Measurements from ENCODE around the gene SLC8B1. TPM values are rescaled to one million over a fixed set of nuclear protein-coding genes. Genes with fewer than 3 reads are reported as not detected.

SLC8B1 gene
- polyA plus RNA-seq, 3 donors, result 14.2 to 20.6 (median 14.9) TPM

DNA sequence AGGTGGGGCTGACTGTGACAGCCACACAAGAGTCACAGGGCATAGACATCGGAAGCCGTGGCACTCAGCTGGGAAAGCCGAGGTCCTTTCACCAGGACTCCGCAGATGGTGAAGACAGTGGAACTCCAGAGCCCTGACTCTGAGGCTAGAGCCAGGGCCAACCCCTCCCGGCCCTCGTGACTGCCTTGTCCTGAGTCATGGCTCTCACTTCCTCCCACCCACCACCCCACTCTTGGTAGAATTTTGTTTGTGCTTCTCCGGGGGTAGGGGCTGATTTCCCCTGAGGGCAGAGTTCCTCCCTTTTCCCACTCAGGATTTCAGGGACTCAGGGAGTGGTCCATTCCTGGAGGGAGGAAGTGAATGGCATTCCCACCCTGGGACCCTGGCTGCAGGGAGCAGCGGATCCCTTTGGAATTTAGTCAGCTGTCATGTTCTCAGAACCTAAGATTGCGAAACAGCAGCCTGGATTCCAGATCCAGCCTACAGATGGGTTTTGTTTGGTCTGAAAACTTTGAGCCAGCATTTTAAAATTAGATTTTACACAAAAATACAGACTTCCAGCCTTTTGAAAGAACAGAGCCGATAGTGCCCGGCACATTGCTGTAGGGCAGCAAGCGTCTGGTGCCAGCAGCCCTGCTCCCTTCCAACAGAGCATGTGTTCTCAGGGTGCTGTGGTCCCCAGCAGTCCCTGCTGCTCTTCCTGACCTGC, 62.9 kb downstream of the SLC8B1 start:
- no peak for DNase-seq

DNA sequence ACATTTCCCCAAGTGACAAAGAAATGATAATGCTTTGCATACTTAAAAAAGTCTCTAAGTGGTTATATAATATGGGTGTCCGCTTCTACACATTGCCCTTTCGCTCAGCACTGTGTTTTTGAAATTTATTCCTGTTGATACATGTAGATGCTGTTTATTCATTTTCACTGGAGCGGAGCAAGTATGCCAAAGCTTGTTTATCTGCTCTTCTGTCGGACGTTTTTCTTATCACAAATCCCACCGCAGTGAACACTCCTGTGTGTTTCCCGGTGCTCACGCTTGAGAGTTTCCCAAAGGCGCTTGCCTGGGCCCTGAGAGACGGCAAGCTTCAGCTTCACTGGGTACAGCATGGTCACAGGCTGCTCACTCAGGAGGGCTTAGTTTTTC, 63.5 kb downstream of the SLC8B1 start:
- no peak for DNase-seq

DNA sequence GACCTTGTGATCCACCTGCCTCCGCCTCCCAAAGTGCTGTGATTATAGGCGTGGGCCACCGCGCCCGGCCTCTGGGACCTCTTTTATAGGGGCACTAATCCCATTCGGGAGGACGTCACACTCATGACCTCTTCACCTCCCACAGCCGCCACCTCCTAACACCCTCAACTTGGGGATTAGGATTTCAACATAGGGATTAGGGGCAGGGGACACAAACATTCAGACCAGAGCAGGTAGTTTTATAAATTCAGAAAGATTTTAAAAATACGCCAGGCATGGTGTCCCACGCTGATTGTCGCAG, 64.2 kb downstream of the SLC8B1 start:
- no peak for DNase-seq

DNA sequence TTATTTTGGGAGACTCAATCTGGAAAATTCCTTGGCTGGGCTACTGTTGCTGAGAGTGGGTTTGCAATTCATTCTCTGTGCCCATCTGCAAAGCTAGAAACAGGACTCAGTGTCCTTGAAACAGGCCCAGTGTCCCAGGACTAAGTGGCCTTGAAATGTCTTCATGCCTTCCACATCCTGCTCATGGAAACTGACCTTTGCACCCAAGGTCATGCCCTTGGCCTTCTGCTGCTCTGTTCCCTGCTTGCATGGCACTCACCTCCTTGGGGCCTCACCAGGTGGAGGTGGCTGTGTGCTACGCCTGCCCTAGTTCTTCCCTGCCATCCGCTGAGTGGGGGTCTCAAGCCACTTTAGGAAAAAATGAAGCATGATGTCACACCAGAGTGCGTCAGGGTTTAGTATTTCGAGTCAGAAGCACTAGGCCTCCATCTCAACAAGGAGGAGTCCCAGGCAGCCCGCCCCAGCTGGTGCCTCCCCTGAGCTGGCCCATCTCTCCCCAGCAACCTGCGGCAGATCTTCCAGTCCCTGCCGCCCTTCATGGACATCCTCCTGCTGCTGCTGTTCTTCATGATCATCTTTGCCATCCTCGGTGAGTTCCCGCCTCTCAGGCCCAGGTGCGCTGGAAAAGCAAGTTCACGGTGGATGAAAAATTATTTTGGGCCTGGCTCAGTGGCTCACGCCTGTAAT, 65.5 kb downstream of the SLC8B1 start:
- no peak for DNase-seq

DNA sequence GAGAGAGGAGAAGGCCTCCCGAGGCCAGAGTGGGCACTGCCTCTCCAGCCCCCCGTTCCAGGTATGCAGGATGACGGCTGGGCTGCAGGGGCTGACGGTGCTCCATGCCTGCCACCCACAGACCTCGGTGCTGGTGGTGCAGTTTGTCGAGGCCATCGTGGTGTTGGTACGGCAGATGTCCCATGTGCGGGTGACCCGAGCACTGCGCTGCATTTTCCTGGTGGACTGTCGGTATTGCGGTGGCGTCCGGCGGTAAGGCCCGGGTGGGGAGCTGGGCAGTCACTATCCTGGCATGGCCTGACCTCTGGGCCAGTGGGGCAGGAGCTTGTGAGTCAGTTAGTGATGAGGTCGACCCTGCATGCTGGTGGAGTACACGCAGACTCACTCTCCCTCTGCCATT, 66.3 kb downstream of the SLC8B1 start:
- no peak for DNase-seq

DNA sequence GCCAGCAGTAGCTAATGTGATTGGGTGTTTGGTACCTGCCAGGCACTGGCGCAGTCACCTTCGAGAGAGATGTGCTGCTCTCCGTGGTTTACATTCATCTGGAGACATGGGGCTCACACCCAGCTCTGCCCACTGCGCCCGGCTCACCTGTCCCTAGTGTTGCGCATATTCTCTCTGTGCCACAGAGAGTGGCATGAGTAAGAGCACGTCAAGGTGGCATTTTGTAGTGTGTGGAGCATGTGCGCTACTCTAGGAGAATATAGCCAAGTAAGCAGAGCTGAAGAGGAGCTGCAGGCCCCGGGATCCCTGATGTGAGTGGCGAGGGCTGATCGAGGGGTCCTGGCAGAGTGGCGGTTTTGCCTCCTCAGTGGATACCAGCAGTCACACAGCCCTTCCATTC, 66.8 kb downstream of the SLC8B1 start:
- DNase-seq, result no peak

DNA sequence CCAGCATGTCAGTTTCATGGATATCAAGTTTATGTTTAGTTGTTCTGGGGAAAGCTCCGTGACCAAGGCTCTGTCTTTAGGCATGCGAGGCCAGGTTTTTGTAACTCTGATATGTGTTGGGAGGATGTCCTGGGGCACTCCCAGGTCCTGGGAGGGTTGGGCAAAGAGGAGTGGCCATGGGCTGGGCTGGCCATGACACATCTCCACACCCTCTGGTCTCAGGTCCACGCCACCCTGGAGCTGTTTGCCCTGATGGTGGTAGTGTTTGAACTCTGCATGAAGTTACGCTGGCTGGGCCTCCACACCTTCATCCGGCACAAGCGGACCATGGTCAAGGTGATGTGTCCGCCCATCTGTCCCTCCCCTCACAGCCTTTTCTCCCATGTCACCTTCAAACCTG, 67.3 kb downstream of the SLC8B1 start:
- no peak for DNase-seq

DNA sequence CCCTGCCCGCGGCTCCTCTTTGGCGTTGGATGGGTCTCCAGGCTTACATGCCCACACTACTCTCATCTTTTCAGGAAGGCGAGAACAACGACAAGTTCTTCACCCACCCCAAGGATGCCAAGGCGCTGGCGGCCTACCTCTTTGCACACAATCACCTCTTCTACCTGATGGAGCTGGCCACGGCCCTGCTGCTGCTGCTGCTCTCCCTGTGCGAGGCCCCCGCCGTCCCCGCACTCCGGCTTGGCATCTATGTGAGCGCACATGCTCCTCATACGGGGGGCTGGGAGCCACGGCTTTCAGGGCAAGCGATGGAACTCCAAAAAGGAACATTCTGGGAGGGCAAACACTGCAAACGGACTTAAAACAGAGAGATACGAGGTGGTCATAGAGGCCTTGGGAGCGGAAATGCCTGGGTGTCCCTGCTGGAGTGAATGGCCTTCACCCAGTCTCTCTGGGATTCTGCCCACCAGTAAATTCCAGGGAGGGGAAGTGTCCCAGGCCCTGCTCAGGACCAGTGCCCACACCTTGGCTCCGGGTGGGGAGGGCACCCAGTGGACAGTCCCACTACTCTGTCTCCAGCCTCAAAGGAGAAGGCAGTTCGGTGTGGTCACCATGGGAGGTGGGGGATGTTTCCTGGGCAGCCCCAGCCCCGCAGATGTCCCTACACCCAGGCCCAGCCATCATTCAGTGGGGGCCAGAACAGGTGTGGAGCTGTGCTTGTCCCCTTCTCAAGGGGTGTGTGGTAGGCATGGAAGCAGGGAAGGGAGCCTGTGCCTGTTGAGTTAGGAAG, 68.6 kb downstream of the SLC8B1 start:
- DNase-seq, result no peak

DNA sequence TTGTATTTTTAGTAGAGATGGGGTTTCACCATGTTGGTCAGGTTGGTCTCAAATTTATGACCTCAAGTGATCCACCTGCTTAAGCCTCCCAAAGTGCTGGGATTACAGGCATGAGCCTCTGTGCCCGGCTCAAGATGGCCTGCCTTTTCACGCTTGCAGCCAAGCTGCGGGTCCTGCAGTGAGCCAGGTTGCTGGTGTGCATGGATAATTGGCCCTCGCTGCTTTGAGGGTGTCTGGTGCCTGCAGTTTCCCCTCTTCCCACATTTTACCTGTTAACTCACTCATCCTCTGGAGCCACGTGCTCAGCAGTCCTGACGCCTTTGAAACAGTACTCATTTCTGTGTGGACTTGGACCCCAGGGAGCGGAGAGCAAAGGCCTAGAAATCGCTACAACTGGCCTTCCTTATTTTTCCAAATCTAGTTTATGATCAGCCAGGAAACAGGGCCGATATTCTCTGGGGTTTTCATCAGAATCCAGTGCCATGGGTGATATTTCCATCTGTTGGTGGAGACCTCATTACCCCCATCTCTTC, 71.4 kb downstream of the SLC8B1 start:
- no peak for DNase-seq

DNA sequence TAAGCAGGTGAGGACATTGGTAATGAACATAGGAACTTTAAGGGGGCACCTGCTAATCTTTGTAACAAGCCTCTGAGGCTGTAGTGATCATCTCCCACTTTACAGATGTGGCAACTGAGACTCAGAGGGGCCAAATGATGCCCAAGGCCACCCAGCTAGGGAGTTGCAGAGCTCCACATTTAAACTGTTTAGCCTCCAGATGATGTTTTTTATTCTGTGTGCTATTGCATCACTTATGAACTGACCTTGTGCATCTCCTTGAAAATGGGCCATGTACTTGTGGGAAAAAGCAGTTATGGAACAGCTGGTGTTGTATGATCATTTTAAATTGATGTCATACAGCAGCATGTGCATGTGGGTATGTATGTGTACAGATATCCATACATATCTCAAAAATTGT, 72.2 kb downstream of the SLC8B1 start:
- DNase-seq, result no peak

DNA sequence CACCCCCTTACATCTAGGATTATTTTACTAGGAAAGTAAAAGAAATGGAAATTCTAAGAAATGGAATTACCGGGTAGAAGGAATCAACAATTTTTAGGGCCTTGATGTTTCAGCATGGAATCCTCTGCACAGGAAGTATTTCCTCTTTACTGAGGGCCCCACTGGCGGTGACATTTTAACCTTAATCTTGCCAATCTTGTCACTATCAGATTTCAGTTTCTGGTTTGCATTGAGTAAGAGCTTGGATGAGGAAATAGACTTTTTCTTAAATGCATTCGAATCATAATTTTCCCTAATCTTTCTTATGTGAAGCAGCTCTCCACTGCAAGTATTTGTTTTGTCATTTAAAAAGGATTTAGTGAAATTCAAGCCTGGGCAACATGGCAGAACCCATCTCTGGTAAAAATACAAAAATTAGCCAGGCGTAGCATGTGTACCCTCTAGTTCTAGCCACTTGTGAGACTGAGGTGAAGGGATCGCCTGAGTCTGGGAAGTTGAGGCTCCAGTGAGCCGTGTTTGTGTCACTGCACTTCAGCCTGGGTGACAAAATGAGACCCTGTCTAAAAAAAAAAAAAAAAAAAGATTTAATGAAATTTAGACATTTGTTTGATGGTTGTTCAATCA, 73.0 kb downstream of the SLC8B1 start:
- DNase-seq, result no peak

DNA sequence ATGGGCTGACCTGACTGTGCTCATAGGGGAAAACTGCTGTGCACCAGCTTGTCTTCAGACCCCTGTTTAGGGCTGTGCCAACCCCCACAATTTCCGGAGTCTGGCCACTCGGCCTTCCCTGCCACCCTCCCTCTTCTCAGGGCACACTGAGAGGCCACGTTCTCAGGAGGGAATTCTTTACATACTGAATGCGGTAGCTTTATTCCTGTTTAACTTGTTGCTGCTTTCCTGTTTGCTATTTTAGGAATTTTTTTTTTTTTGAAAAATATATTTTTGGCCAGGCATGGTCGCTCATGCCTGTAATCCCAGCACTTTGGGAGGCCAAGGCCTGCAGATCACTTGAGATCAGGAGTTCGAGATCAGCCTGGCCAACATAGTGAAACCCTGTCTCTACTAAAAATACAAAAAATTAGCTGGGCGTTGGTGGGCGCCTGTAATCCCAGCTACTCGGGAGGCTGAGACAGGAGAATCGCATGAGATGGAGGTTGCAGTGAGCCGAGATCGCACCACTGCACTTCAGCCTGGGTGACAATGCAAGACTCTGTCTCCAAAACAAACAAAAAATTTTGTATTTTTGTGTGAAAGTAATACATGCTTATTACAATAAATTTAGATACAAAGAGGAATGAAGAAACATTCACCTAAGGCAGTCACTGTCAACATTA, 74.1 kb downstream of the SLC8B1 start:
- DNase-seq, result no peak

DNA sequence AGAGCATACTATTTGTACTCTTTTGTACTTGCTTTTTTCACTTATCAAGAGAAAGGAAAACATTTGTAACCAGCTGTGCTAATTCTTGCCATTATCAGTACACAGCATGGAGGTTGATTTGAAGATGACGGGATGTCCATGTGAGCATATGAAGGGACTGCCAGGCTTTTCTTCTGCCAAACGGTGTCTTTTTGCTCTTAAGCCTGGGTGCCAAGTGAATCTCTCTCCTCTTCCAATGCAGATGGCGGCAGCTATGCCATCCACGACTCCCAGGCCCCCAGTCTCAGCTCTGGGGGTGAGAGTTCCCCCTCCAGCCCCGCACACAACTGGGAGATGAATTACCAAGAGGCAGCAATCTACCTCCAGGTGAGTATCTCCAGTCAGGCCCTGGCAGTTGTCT, 74.8 kb downstream of the SLC8B1 start:
- DNase-seq, result no peak

DNA sequence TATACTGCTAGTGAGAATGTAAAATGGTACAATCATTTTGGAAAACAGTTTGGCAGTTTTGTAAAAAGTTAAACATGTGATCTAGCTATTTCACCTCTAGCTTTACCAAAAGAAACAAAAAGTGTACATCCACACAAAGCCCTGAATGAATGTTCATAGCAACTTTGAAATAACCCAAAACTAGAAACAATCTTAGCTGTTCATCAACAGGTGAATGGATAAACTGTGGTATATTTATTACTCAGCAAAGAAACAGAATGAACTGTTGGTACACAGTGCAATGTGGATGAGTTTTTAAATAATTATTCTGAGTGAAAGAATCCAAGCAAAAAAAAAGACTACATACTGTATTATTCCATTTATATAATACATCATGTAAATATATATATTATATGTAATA, 77.3 kb downstream of the SLC8B1 start:
- no peak for DNase-seq

DNA sequence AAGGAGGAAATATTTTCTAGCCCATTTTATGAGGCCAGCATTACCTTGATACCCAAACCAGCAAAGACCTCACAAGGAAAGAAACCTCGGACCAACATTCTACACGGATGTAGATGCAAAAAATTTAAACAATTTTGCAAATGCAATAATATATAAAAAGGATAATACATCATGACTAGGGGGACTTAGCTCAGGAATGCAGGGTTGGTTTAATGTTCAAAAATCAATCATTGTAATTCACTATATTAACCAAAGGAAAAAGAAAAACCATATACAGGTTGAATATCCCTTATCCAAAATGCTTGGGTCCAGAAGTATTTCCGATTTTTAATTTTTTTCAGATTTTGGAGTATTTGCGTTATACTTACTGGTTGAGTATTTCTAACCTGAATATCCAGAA, 80.6 kb downstream of the SLC8B1 start:
- DNase-seq, result no peak

DNA sequence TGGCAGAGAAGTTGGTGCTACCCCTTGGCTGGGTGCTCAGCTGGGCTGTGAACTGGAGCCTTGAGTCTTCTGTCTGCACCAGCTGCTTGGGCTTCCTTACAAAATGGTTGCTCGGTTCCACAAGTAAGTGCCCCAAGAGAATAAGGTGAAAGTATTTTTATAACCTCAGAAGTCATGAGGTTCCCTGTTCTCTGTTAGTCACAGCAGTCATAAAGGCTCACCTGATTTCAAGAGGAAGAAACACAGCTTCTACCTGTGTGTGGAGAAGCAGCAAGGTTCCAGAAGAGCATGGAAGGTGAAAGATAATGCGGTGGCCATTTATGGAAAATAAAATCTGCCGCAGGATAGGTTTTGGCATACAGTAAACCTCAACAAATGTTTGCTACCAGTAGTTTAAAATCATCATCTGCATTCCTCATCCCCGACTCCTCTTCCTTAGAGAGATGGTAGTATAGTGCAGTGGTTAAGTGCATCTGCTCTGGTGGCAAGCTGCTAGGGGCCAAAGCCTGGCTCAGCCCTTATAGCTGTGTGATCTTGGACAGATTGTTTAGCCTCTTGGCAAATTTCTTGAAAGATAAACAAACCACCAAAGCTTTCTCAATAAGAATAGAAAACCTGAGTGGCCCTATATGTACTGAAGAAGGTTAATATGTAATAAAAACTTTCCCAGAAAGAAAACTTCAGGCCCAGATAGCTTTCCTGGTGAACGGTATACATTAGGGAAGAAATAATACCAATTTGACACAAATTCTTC, 81.2 kb downstream of the SLC8B1 start:
- no peak for DNase-seq

DNA sequence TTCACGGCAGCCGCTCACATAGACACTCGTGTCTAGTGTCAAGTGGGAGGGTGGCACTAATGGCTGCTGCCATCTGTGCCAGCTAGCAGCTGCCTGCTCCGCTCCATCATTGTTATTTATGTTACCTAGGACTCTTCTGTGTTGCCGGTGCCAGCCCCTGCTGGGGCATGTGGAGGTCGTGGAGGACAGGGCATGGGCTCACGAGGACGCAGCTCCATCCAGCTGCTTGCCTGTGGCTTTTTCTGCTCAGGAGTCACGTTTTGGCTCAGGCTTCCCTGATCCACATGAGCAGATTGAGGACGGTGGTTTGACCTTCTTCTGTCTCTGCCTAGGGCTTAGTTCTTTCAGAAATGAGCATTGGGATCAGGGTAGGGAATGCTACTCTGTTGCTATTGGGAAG, 82.4 kb downstream of the SLC8B1 start:
- no peak for DNase-seq

DNA sequence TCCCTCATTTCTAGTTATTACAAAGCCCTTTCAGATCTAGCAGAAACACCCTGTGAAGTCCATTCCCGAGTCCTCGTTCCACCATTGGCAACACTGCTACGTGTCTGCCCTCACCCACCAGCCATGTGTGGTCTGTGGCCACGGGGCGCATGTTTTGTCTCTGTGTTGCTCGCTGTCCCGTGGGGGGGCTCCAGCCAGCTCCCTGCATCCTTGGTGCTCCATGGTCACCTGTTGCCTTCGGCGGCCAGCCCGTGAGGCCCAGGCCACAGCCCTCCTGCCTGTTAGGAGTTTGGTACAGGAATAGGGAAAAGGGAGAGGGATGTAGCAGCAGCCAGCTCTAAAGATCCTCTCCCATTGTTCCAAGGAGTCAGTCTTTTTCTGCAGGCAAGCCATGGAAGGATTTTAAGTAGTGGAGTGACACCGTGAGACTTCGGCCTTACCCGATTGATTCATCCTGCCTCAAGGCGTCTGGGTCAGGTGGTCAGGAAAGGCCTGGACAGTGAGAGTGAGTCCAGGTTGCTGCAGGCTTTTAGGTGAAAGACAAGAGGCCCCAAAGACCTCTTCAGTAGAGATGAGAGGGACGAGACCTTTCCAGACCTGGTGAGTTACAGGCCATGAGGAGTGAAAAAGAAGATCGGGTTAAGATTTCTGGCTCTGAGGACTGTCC, 83.4 kb downstream of the SLC8B1 start:
- DNase-seq, result no peak

DNA sequence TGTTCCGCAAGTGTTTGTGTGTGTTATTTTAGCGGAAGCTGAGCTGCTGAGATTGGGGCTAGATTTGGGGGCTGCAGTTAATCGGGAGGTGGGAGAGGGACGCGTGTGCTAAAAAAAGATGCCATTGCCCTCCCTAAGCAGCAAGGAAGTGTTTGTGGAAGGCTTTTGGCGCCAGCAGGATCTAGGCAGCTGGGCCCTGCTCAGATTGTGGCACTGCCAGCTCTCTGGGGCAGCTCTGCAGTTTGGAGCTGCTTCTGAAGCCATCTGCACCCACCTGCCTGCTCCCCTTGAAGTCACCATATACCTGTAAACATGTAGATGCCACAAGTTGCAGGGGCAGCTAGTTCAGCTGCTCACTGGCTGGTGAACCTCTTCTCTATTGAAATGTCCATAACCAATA, 84.9 kb downstream of the SLC8B1 start:
- no peak for DNase-seq

DNA sequence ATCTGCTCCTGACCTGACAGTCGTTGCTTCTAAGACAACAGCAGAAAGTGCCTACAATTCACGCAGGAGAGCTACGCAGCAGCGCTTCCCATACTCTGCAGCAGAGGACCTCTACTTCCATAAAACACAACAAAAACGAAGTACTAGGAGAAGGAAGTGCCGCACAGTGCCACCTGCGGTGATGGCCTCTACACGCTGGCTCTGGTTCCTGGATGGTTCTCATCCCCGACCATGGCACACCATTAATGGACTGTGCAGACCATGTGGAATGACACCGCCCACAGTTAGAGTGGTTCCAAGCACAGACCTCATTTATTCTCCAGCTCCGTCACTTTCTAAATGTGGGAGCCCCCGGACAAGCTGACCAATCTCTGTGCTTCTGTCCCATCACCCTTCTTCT, 85.4 kb downstream of the SLC8B1 start:
- no peak for DNase-seq

All from renal pelvis (tissue), 4 donors.